ENCODE results near the gene BABAM2. TPM values are rescaled to one million over a fixed set of nuclear protein-coding genes. Genes with fewer than 3 reads are reported as not detected.
"Not testable (repeated sequence)": the region's sequence is repeated elsewhere in the genome, so short reads cannot be mapped to it uniquely, and the experiment has no call there.

Gene BABAM2
- total RNA-seq, 1 donor from 2014 or later, result 33.9 TPM

GRCh38 chr2:27976308-27976707 is 85.8 kb downstream of the BABAM2 start:
- Mint-ChIP-seq H3K27ac (ENCODE audit: unreplicated experiment) (no peak overlapping the region), H3K4me3 (ENCODE audit: unreplicated experiment) (no peak overlapping the region), H3K36me3 (ENCODE audit: low read depth) (no peaks in the 10 kb centered on the region), H3K27me3 (ENCODE audit: low read depth) (no peaks in the 10 kb centered on the region), H3K4me1 (ENCODE audit: low read depth) (peaks cover 36% of the 10 kb centered on the region), H3K9me3 (ENCODE audit: low read depth) (peaks cover 4% of the 10 kb centered on the region)
- no peak for DNase-seq (ENCODE audit: low spot score)
- TF ChIP-seq CTCF (IDR thresholded peaks at IDR 0.05), result no peak

GRCh38 chr2:27977731-27978312 is 87.3 kb downstream of the BABAM2 start:
- peaks cover 4% of the 10 kb centered on the region for H3K9me3 Mint-ChIP-seq (ENCODE audit: low read depth)
- H3K36me3 Mint-ChIP-seq (ENCODE audit: low read depth), result no peaks in the 10 kb centered on the region
- H3K4me3 Mint-ChIP-seq (ENCODE audit: unreplicated experiment), result no peak overlapping the region
- no peak for TF ChIP-seq CTCF (IDR thresholded peaks at IDR 0.05)
- H3K27ac Mint-ChIP-seq (ENCODE audit: unreplicated experiment), result peak overlapping the region; percentile 83
- no peak for DNase-seq (ENCODE audit: low spot score)
- H3K4me1 Mint-ChIP-seq (ENCODE audit: low read depth), result peaks cover 36% of the 10 kb centered on the region
- no peaks in the 10 kb centered on the region for H3K27me3 Mint-ChIP-seq (ENCODE audit: low read depth)

- DNase-seq (ENCODE audit: low spot score); H3K27ac Mint-ChIP-seq (ENCODE audit: unreplicated experiment); H3K9me3 Mint-ChIP-seq (ENCODE audit: low read depth); H3K27me3 Mint-ChIP-seq (ENCODE audit: low read depth); H3K4me3 Mint-ChIP-seq (ENCODE audit: unreplicated experiment); H3K36me3 Mint-ChIP-seq (ENCODE audit: low read depth): not testable (repeated sequence)
- peaks cover 36% of the 10 kb centered on the region for H3K4me1 Mint-ChIP-seq (ENCODE audit: low read depth)
Observed at GRCh38 chr2:27978761-27979160, 88.2 kb downstream of the BABAM2 start.

- no peak for TF ChIP-seq CTCF (IDR thresholded peaks at IDR 0.05)
- DNase-seq (ENCODE audit: low spot score), result no peak
- Mint-ChIP-seq H3K9me3 (ENCODE audit: low read depth) (peaks cover 8% of the 10 kb centered on the region), H3K36me3 (ENCODE audit: low read depth) (no peaks in the 10 kb centered on the region), H3K27me3 (ENCODE audit: low read depth) (no peaks in the 10 kb centered on the region), H3K4me1 (ENCODE audit: low read depth) (peaks cover 36% of the 10 kb centered on the region), H3K4me3 (ENCODE audit: unreplicated experiment) (no peak overlapping the region), H3K27ac (ENCODE audit: unreplicated experiment) (no peak overlapping the region)
Observed at GRCh38 chr2:27980242-27980641, 89.7 kb downstream of the BABAM2 start.

- H3K9me3 Mint-ChIP-seq (ENCODE audit: low read depth), result peaks cover 3% of the 10 kb centered on the region
- no peak for DNase-seq (ENCODE audit: low spot score)
- H3K27me3 Mint-ChIP-seq (ENCODE audit: low read depth), result no peaks in the 10 kb centered on the region
- H3K4me1 Mint-ChIP-seq (ENCODE audit: low read depth), result peaks cover 11% of the 10 kb centered on the region
- TF ChIP-seq CTCF (IDR thresholded peaks at IDR 0.05), result no peak
- H3K4me3 Mint-ChIP-seq (ENCODE audit: unreplicated experiment), result no peak overlapping the region
- no peak overlapping the region for H3K27ac Mint-ChIP-seq (ENCODE audit: unreplicated experiment)
- no peaks in the 10 kb centered on the region for H3K36me3 Mint-ChIP-seq (ENCODE audit: low read depth)
Observed at GRCh38 chr2:27984153-27984552, 93.6 kb downstream of the BABAM2 start.

GRCh38 chr2:27988306-27988705 is 97.8 kb downstream of the BABAM2 start:
- no peak overlapping the region for H3K4me3 Mint-ChIP-seq (ENCODE audit: unreplicated experiment)
- H3K36me3 Mint-ChIP-seq (ENCODE audit: low read depth), result peaks cover 4% of the 10 kb centered on the region
- no peak for TF ChIP-seq CTCF (IDR thresholded peaks at IDR 0.05)
- H3K4me1 Mint-ChIP-seq (ENCODE audit: low read depth), result peaks cover 17% of the 10 kb centered on the region
- H3K9me3 Mint-ChIP-seq (ENCODE audit: low read depth), result peaks cover 14% of the 10 kb centered on the region
- DNase-seq (ENCODE audit: low spot score), result no peak
- no peaks in the 10 kb centered on the region for H3K27me3 Mint-ChIP-seq (ENCODE audit: low read depth)
- no peak overlapping the region for H3K27ac Mint-ChIP-seq (ENCODE audit: unreplicated experiment)
